Progenitor cell of endocrine pancreas (in vitro differentiated cells): ENCODE measurements around the gene PRKAB2. TPM values are rescaled to one million over a fixed set of nuclear protein-coding genes. Genes with fewer than 3 reads are reported as not detected.
A peak's percentile ranks its signal among the peaks of the same experiment; 100 is the strongest.

Source experiments
- DNase-seq: peaks from one replicate; pipeline ENCODE4 v3.0.0; 2021; ENCODE audit warnings: low spot score; ENCODE audit not compliant: unreplicated experiment
- H3K27ac Mint-ChIP-seq: 2 replicates; pipeline ENCODE4 v1.8.0; 2021; ENCODE audit warnings: mild to moderate bottlenecking, moderate library complexity, mixed read lengths
- H3K27me3 Mint-ChIP-seq: 2 replicates; pipeline ENCODE4 v1.8.0; 2021; ENCODE audit warnings: mixed read lengths
- H3K36me3 Mint-ChIP-seq: 2 replicates; pipeline ENCODE4 v1.8.0; 2022; ENCODE audit warnings: mixed read lengths; ENCODE audit not compliant: insufficient read depth
- H3K4me1 Mint-ChIP-seq: 2 replicates; pipeline ENCODE4 v1.8.0; 2021; ENCODE audit warnings: low read depth, mixed read lengths
- H3K4me3 Mint-ChIP-seq: 2 replicates; pipeline ENCODE4 v1.8.0; 2021; ENCODE audit warnings: low read depth, mild to moderate bottlenecking, moderate library complexity, mixed read lengths
- H3K9me3 Mint-ChIP-seq: 2 replicates; pipeline ENCODE4 v1.8.0; 2021; ENCODE audit warnings: low read depth, mixed read lengths
- CTCF ChIP-seq: fragments of 200-600 bp; sonication (generic); IDR thresholded peaks from one replicate; pipeline ENCODE4 v1.5.0; 2021; ENCODE audit warnings: antibody characterized with exemption, mild to moderate bottlenecking; ENCODE audit not compliant: unreplicated experiment
- total RNA-seq: library from RNA; stranded (reverse); gene quantifications from 2 replicates; pipeline ENCODE4 v1.2.1, GENCODE V29; 2021

Gene PRKAB2
- total RNA-seq, 1 donor from 2014 or later, result 24.4 TPM

DNA sequence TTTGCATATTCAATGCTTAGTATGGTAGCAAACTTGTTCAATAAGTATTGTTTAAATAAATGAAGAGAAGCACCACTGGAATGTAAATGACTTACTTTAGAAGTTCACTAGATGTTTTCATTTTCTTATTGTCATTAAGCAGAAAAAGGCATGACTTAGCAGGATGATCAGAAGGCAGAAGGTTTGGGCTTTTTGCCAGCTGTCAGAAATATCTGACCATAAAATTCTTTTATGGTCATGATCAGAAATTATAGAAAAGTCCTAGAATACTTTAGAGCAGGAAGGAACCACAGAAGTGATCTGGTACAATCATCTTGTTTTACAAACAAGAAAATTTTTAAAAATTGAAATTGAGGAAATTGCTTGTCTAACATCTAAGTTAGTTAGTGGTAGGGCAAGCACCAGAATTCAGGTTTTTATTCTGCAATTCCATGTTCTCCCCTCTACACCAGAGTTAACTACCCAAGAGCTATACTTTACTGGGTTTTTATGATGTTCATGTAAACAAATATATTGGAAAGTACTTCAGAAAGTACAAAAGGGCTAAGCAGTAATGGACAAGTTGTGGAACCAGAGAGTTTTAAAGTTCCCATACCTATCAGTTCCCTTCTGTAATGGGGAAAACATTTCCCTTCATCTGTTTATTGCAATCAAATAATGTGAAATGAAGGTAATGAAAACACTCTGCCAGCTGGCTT is 42.7 kb upstream of the PRKAB2 start:
- Mint-ChIP-seq H3K27me3 (no peaks in the 10 kb centered on the region), H3K4me1 (peaks cover 52% of the 10 kb centered on the region), H3K4me3 (peak overlapping the region; percentile 6), H3K9me3 (no peaks in the 10 kb centered on the region), H3K36me3 (no peaks in the 10 kb centered on the region), H3K27ac (peak overlapping the region; percentile 68)
- DNase-seq, result no peak
- TF ChIP-seq CTCF, result no peak

GRCh38 chr1:147214325-147214724 is 42.1 kb upstream of the PRKAB2 start:
- H3K9me3 Mint-ChIP-seq, result no peaks in the 10 kb centered on the region
- no peak overlapping the region for H3K27ac Mint-ChIP-seq
- H3K36me3 Mint-ChIP-seq, result peaks cover 3% of the 10 kb centered on the region
- DNase-seq, result no peak
- TF ChIP-seq CTCF, result no peak
- H3K4me3 Mint-ChIP-seq, result no peak overlapping the region
- H3K4me1 Mint-ChIP-seq, result peaks cover 58% of the 10 kb centered on the region
- no peaks in the 10 kb centered on the region for H3K27me3 Mint-ChIP-seq

GRCh38 chr1:147213271-147213670 is 41.0 kb upstream of the PRKAB2 start:
- Mint-ChIP-seq H3K27ac (no peak overlapping the region), H3K9me3 (no peaks in the 10 kb centered on the region), H3K4me1 (peaks cover 58% of the 10 kb centered on the region), H3K36me3 (peaks cover 3% of the 10 kb centered on the region), H3K27me3 (no peaks in the 10 kb centered on the region), H3K4me3 (no peak overlapping the region)
- TF ChIP-seq CTCF, result no peak
- no peak for DNase-seq

GRCh38 chr1:147211577-147211976 is 39.3 kb upstream of the PRKAB2 start:
- Mint-ChIP-seq H3K4me1 (peaks cover 58% of the 10 kb centered on the region), H3K9me3 (no peaks in the 10 kb centered on the region)

GRCh38 chr1:147210987-147211386 is 38.7 kb upstream of the PRKAB2 start:
- peaks cover 5% of the 10 kb centered on the region for H3K36me3 Mint-ChIP-seq
- no peak overlapping the region for H3K27ac Mint-ChIP-seq
- H3K27me3 Mint-ChIP-seq, result no peaks in the 10 kb centered on the region
- peaks cover 55% of the 10 kb centered on the region for H3K4me1 Mint-ChIP-seq
- DNase-seq, result no peak
- no peaks in the 10 kb centered on the region for H3K9me3 Mint-ChIP-seq
- no peak for TF ChIP-seq CTCF
- H3K4me3 Mint-ChIP-seq, result no peak overlapping the region

More at GRCh38 chr1:147211577-147211976, 39.3 kb upstream of the PRKAB2 start:
- no peak for DNase-seq
- Mint-ChIP-seq H3K36me3 (peaks cover 3% of the 10 kb centered on the region), H3K27ac (peak overlapping the region; percentile 66), H3K4me3 (no peak overlapping the region), H3K27me3 (no peaks in the 10 kb centered on the region)
- no peak for TF ChIP-seq CTCF
